NB4 (cell line): ENCODE measurements around the gene GPR176.

ENCODE experiments used
- MYC ChIP-seq: IDR thresholded peaks from 2 replicates; pipeline ENCODE4 v1.6.1; 2011; ENCODE audit warnings: low read depth, low read length
- POLR2A ChIP-seq: IDR thresholded peaks from 2 replicates; pipeline ENCODE4 v1.6.1; 2011; ENCODE audit warnings: mild to moderate bottlenecking; ENCODE audit not compliant: insufficient read length; ENCODE audit errors: extremely low read depth
- TF ChIP-seq, protein P1 (sequence below): IDR thresholded peaks from one replicate; pipeline ENCODE4 v1.5.1; 2012; ENCODE audit warnings: low read depth, low read length
- TF ChIP-seq, protein P2 (sequence below): IDR thresholded peaks from 2 replicates; pipeline ENCODE4 v1.6.1; 2011; ENCODE audit warnings: low read depth, low read length

DNA sequence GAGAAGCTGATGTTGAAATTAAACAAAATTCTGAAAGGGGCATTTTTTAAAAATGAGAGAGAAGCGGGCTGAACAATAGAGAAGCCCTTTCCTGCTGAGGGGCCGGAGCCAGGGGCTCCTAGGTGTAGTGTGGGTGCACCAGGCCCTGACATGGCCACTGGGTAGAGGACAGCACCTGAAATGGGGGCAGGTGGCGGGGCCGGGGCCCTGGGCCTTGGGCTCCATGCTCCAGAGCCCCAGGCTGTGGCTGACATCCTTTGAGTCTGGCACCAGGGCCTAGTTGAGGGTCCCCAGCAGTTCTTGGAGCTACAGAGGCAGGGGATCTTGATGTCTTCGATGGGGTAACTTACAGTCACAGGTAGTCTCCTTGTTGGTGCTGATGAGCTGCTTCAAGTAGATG, 6.5 kb upstream of the GPR176 start:
- TF ChIP-seq POLR2A: no peak
- TF ChIP-seq, protein P1, sequence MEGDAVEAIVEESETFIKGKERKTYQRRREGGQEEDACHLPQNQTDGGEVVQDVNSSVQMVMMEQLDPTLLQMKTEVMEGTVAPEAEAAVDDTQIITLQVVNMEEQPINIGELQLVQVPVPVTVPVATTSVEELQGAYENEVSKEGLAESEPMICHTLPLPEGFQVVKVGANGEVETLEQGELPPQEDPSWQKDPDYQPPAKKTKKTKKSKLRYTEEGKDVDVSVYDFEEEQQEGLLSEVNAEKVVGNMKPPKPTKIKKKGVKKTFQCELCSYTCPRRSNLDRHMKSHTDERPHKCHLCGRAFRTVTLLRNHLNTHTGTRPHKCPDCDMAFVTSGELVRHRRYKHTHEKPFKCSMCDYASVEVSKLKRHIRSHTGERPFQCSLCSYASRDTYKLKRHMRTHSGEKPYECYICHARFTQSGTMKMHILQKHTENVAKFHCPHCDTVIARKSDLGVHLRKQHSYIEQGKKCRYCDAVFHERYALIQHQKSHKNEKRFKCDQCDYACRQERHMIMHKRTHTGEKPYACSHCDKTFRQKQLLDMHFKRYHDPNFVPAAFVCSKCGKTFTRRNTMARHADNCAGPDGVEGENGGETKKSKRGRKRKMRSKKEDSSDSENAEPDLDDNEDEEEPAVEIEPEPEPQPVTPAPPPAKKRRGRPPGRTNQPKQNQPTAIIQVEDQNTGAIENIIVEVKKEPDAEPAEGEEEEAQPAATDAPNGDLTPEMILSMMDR: no peak
- TF ChIP-seq, protein P2, sequence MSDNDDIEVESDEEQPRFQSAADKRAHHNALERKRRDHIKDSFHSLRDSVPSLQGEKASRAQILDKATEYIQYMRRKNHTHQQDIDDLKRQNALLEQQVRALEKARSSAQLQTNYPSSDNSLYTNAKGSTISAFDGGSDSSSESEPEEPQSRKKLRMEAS: no peak
- no peak for TF ChIP-seq MYC
